ENCODE data around the gene MYO1C.
"Not testable (repeated sequence)": the region's sequence is repeated elsewhere in the genome, so short reads cannot be mapped to it uniquely, and the experiment has no call there.

The MYO1C gene

GRCh38 chr17:1452836-1453235 is 39.6 kb downstream of the MYO1C start:
- no peak overlapping the region for H3K4me3 ChIP-seq (ENCODE audit: low read length)
- H3K79me2 ChIP-seq (ENCODE audit: low read length) = peaks cover 84% of the 10 kb centered on the region
- H3K4me1 ChIP-seq (ENCODE audit: low read length) = peaks cover 10% of the 10 kb centered on the region
- no peak overlapping the region for H3K4me2 ChIP-seq (ENCODE audit: low read length)
- H4K20me1 ChIP-seq (ENCODE audit: insufficient read depth, low read length) = peaks cover 24% of the 10 kb centered on the region
- H3K36me3 ChIP-seq (replicated peaks; ENCODE audit: low read depth, low read length) = peaks cover 7% of the 10 kb centered on the region
- H3K27me3 ChIP-seq (ENCODE audit: low read depth, low read length) = no peaks in the 10 kb centered on the region
- no peak overlapping the region for H2AFZ ChIP-seq (ENCODE audit: low read depth, low read length)
- no peaks in the 10 kb centered on the region for H3K9me3 ChIP-seq (ENCODE audit: insufficient read depth, low read length)
- no peak overlapping the region for H3K9ac ChIP-seq (ENCODE audit: low read length)
- H3K27ac ChIP-seq (ENCODE audit: low read length) = no peak overlapping the region
- TF ChIP-seq CTCF (IDR thresholded peaks at IDR 0.05; ENCODE audit: low read depth, low read length) (no peak), EZH2phosphoT487 (IDR thresholded peaks at IDR 0.05; ENCODE audit: low read depth) (no peak)

- not testable (repeated sequence) for H3K4me1 ChIP-seq (ENCODE audit: low read length); H3K9me3 ChIP-seq (ENCODE audit: insufficient read depth, low read length); H3K27ac ChIP-seq (ENCODE audit: low read length); H3K4me3 ChIP-seq (ENCODE audit: low read length); H3K27me3 ChIP-seq (ENCODE audit: low read depth, low read length); H3K4me2 ChIP-seq (ENCODE audit: low read length); H2AFZ ChIP-seq (ENCODE audit: low read depth, low read length); H3K9ac ChIP-seq (ENCODE audit: low read length); H3K36me3 ChIP-seq (replicated peaks; ENCODE audit: low read depth, low read length)
- Histone ChIP-seq H4K20me1 (ENCODE audit: insufficient read depth, low read length) (peaks cover 31% of the 10 kb centered on the region), H3K79me2 (ENCODE audit: low read length) (peaks cover 100% of the 10 kb centered on the region)
These were observed 42.2 kb downstream of the MYO1C start for GRCh38 chr17:1450261-1450660.

- peaks cover 98% of the 10 kb centered on the region for H3K79me2 ChIP-seq (ENCODE audit: low read length)
- H4K20me1 ChIP-seq (ENCODE audit: insufficient read depth, low read length) = peaks cover 26% of the 10 kb centered on the region
- no peak overlapping the region for H3K4me3 ChIP-seq (ENCODE audit: low read length)
These were observed 43.0 kb downstream of the MYO1C start for GRCh38 chr17:1449412-1449967.

GRCh38 chr17:1447052-1447451 is 45.4 kb downstream of the MYO1C start:
- Histone ChIP-seq H3K27ac (ENCODE audit: low read length) (no peak overlapping the region), H3K79me2 (ENCODE audit: low read length) (peaks cover 93% of the 10 kb centered on the region), H3K4me1 (ENCODE audit: low read length) (no peaks in the 10 kb centered on the region), H3K9ac (ENCODE audit: low read length) (no peak overlapping the region), H3K4me2 (ENCODE audit: low read length) (no peak overlapping the region), H3K27me3 (ENCODE audit: low read depth, low read length) (no peaks in the 10 kb centered on the region), H2AFZ (ENCODE audit: low read depth, low read length) (no peak overlapping the region), H3K9me3 (ENCODE audit: insufficient read depth, low read length) (no peaks in the 10 kb centered on the region), H4K20me1 (ENCODE audit: insufficient read depth, low read length) (peaks cover 23% of the 10 kb centered on the region; the same call in 1 of the 2 replicates), H3K36me3 (replicated peaks; ENCODE audit: low read depth, low read length) (peaks cover 5% of the 10 kb centered on the region), H3K4me3 (ENCODE audit: low read length) (no peak overlapping the region)
- TF ChIP-seq EZH2phosphoT487 (IDR thresholded peaks at IDR 0.05; ENCODE audit: low read depth) (no peak), CTCF (IDR thresholded peaks at IDR 0.05; ENCODE audit: low read depth, low read length) (no peak)

More at GRCh38 chr17:1449412-1449967, 43.0 kb downstream of the MYO1C start:
- H3K4me2 ChIP-seq (ENCODE audit: low read length) = no peak overlapping the region
- H3K27ac ChIP-seq (ENCODE audit: low read length) = no peak overlapping the region
- H3K36me3 ChIP-seq (replicated peaks; ENCODE audit: low read depth, low read length) = peaks cover 7% of the 10 kb centered on the region
- H3K9me3 ChIP-seq (ENCODE audit: insufficient read depth, low read length) = no peaks in the 10 kb centered on the region
- no peak overlapping the region for H3K9ac ChIP-seq (ENCODE audit: low read length)
- H3K27me3 ChIP-seq (ENCODE audit: low read depth, low read length) = no peaks in the 10 kb centered on the region
- no peak overlapping the region for H2AFZ ChIP-seq (ENCODE audit: low read depth, low read length)
- no peak for TF ChIP-seq EZH2phosphoT487 (IDR thresholded peaks at IDR 0.05; ENCODE audit: low read depth)
- TF ChIP-seq CTCF (IDR thresholded peaks at IDR 0.05; ENCODE audit: low read depth, low read length) = no peak
- peaks cover 2% of the 10 kb centered on the region for H3K4me1 ChIP-seq (ENCODE audit: low read length)
